Esophagus squamous epithelium (tissue), 5 donors: Measurements from ENCODE around the gene MERTK. TPM values are rescaled to one million over a fixed set of nuclear protein-coding genes. Genes with fewer than 3 reads are reported as not detected.
"Not testable (repeated sequence)": the region's sequence is repeated elsewhere in the genome, so short reads cannot be mapped to it uniquely, and the experiment has no call there.

Source experiments
- DNase-seq: peaks from one replicate; lab custom pipeline; 2025; lab: John Stamatoyannopoulos, UW
- H3K27ac ChIP-seq, 4 donors: fragments of 200-600 bp; sonication (generic); one replicate each; pipeline ENCODE4 v1.5.1; 2016 to 2019; ENCODE audit warnings: mild to moderate bottlenecking in 1 of 4
- H3K27me3 ChIP-seq, 4 donors: fragments of 200-600 bp; sonication (generic); 1 replicate in 3 of 4; 2 replicates in 1 of 4; pipeline versions ENCODE4 v1.5.1 to v1.6.0; 2017 to 2021; ENCODE audit warnings: antibody characterized with exemption in 1 of 4
- H3K36me3 ChIP-seq, 3 donors: fragments of 200-600 bp; sonication (generic); one replicate each; pipeline ENCODE4 v1.5.1; 2016 to 2019
- H3K4me1 ChIP-seq, 3 donors: fragments of 200-600 bp; sonication (generic); one replicate each; pipeline ENCODE4 v1.5.1; 2017 to 2019
- H3K4me3 ChIP-seq, 4 donors: fragments of 200-600 bp; sonication (generic); 1 replicate in 3 of 4; 2 replicates in 1 of 4; pipeline ENCODE4 v1.5.1; 2016 to 2019; ENCODE audit warnings: mild to moderate bottlenecking in 2 of 4, moderate library complexity in 1 of 4
- H3K9me3 ChIP-seq, 3 donors: fragments of 200-600 bp; sonication (generic); one replicate each; pipeline ENCODE4 v1.5.1; 2016 to 2019
- CTCF ChIP-seq, 6 experiments: fragments of 450-650 bp in 4 of 6; fragments of 200-600 bp in 2 of 6; sonication (generic) in 2 of 6; IDR thresholded peaks; one replicate each; pipeline ENCODE4 v1.5.1; 2016 to 2019; ENCODE audit warnings: antibody characterized with exemption in 6 of 6, mild to moderate bottlenecking in 4 of 6, moderate library complexity in 4 of 6
- POLR2A ChIP-seq, 4 donors: fragments of 450-650 bp; IDR thresholded peaks; one replicate each; pipeline ENCODE4 v1.6.1; 2017; ENCODE audit warnings: antibody characterized with exemption in 4 of 4, mild to moderate bottlenecking in 4 of 4, moderate library complexity in 3 of 4
- WGBS, 2 donors: methylation state at CpG; one replicate each; pipeline ENCODE4 v1.1.5; 2018; 5-methylcytosine and 5-hydroxymethylcytosine counted together
- intact Hi-C: fragments of 100-400 bp; cut with DNase I; formaldehyde crosslinking; loops from one replicate; pipeline ENCODE4 v1.15.0; 2022
- total RNA-seq, 4 donors: library from RNA; depleted of rRNA; stranded (reverse); fragments of >200 nt; gene quantifications; one replicate each; pipeline ENCODE4 v1.1.0, GENCODE V29; 2016
- donor health status: DM: yes; HTN: yes; CAD: no.

The MERTK gene
- total RNA-seq, 4 donors from 2014 or later = 1.7 to 13.7 (median 7.0) TPM

- 69 to 75% methylated on average over 1 to 6 of the region's 6 CpGs for WGBS, 2 donors
- TF ChIP-seq CTCF (IDR thresholded peaks at IDR 0.05) (no peak), POLR2A (IDR thresholded peaks at IDR 0.05) (no peak)
- H3K27ac ChIP-seq = no peak overlapping the region
- H3K9me3 ChIP-seq = no peaks in the 10 kb centered on the region
- peaks cover 0 to 15% (median 0%) of the 10 kb centered on the region in 3 donors for H3K36me3 ChIP-seq
- DNase-seq = no peak
- H3K27me3 ChIP-seq = peaks cover 0 to 13% (median 0%) of the 10 kb centered on the region in 4 donors
- H3K4me3 ChIP-seq = no peak overlapping the region
- peaks cover 0 to 13% (median 0%) of the 10 kb centered on the region in 3 donors for H3K4me1 ChIP-seq
- intact Hi-C loops = no loop called here
Observed at GRCh38 chr2:111930409-111930808, 32.0 kb downstream of the MERTK start.

GRCh38 chr2:111930875-111931274 lies 32.5 kb downstream of the MERTK start:
- no peak overlapping the region for H3K27ac ChIP-seq
- H3K9me3 ChIP-seq = no peaks in the 10 kb centered on the region
- peaks cover 0 to 13% (median 0%) of the 10 kb centered on the region in 4 donors for H3K27me3 ChIP-seq
- H3K4me1 ChIP-seq = peaks cover 0 to 13% (median 0%) of the 10 kb centered on the region in 3 donors
- intact Hi-C loops = no loop called here
- 37 to 50% methylated on average over 2 of the region's 2 CpGs for WGBS, 2 donors
- TF ChIP-seq CTCF (IDR thresholded peaks at IDR 0.05) (no peak), POLR2A (IDR thresholded peaks at IDR 0.05) (no peak)
- no peak overlapping the region for H3K4me3 ChIP-seq
- H3K36me3 ChIP-seq = peaks cover 0 to 15% (median 0%) of the 10 kb centered on the region in 3 donors
- DNase-seq = no peak

- Histone ChIP-seq H3K27me3 (peaks cover 0 to 13% (median 0%) of the 10 kb centered on the region in 4 donors), H3K27ac (no peak overlapping the region), H3K36me3 (peaks cover 0 to 15% (median 0%) of the 10 kb centered on the region in 3 donors), H3K9me3 (no peaks in the 10 kb centered on the region), H3K4me3 (no peak overlapping the region), H3K4me1 (peaks cover 0 to 13% (median 0%) of the 10 kb centered on the region in 3 donors)
- DNase-seq = no peak
- TF ChIP-seq POLR2A (IDR thresholded peaks at IDR 0.05) (no peak), CTCF (IDR thresholded peaks at IDR 0.05) (no peak)
- intact Hi-C loops = no loop called here
- WGBS, 2 donors = 93 to 98% methylated on average over 4 of the region's 4 CpGs
Observed at GRCh38 chr2:111932841-111933291, 34.5 kb downstream of the MERTK start.

- H3K27ac ChIP-seq, DNase-seq, H3K9me3 ChIP-seq, intact Hi-C loops, H3K4me3 ChIP-seq: not testable (repeated sequence)
- H3K36me3 ChIP-seq = peaks cover 0 to 15% (median 0%) of the 10 kb centered on the region in 3 donors
- 66 to 95% methylated on average over 3 to 4 of the region's 4 CpGs for WGBS, 2 donors
- H3K4me1 ChIP-seq = peaks cover 0 to 13% (median 0%) of the 10 kb centered on the region in 3 donors
- H3K27me3 ChIP-seq = peaks cover 0 to 14% (median 0%) of the 10 kb centered on the region in 4 donors
Observed at GRCh38 chr2:111933900-111934299, 35.5 kb downstream of the MERTK start.

GRCh38 chr2:111936881-111937280 lies 38.5 kb downstream of the MERTK start:
- H3K4me3 ChIP-seq = no peak overlapping the region
- no peaks in the 10 kb centered on the region for H3K36me3 ChIP-seq
- TF ChIP-seq CTCF (IDR thresholded peaks at IDR 0.05) (no peak), POLR2A (IDR thresholded peaks at IDR 0.05) (no peak)
- H3K27ac ChIP-seq = no peak overlapping the region
- intact Hi-C loops = no loop called here
- H3K4me1 ChIP-seq = no peaks in the 10 kb centered on the region
- H3K9me3 ChIP-seq = no peaks in the 10 kb centered on the region
- DNase-seq = no peak
- 62 to 87% methylated on average over 4 of the region's 5 CpGs for WGBS, 2 donors
- peaks cover 0 to 36% (median 0%) of the 10 kb centered on the region in 4 donors for H3K27me3 ChIP-seq
